HG03095 (cell line): ENCODE data around the gene GPC2.
A peak's percentile ranks its signal among the peaks of the same experiment; 100 is the strongest.

Experiments used
- ATAC-seq: cut with Tn5 transposase; IDR thresholded peaks from one replicate; pipeline ENCODE4 v1.9.1; 2021; ENCODE audit warnings: moderate library complexity; ENCODE audit not compliant: unreplicated experiment

GPC2 gene

GRCh38 chr7:100170101-100170897 lies 6.9 kb downstream of the GPC2 start:
- no peak for ATAC-seq

- ATAC-seq: no peak
These were observed 7.9 kb downstream of the GPC2 start for GRCh38 chr7:100169147-100169850.

- ATAC-seq: no peak
These were observed 9.3 kb downstream of the GPC2 start for GRCh38 chr7:100167912-100168323.

- no peak for ATAC-seq
These were observed 9.9 kb downstream of the GPC2 start for GRCh38 chr7:100166970-100167911.

- ATAC-seq: no peak
These were observed 10.8 kb downstream of the GPC2 start for GRCh38 chr7:100166317-100166940.

- ATAC-seq: no peak
These were observed 13.3 kb downstream of the GPC2 start for GRCh38 chr7:100163871-100164270.

- no peak for ATAC-seq
These were observed 14.1 kb downstream of the GPC2 start for GRCh38 chr7:100163006-100163531.

- no peak for ATAC-seq
These were observed 17.1 kb downstream of the GPC2 start for GRCh38 chr7:100160067-100160466.

GRCh38 chr7:100159099-100159623 lies 18.0 kb downstream of the GPC2 start:
- no peak for ATAC-seq

GRCh38 chr7:100158229-100159098 lies 18.7 kb downstream of the GPC2 start, which contains the start of gene TRAPPC14:
TRAPPC14 (minus strand) TSS chr7:100158723; CDS start chr7:100158499, 224 bp downstream.
- ATAC-seq: peak; percentile 73

- no peak for ATAC-seq
These were observed 19.6 kb downstream of the GPC2 start for GRCh38 chr7:100157334-100158228.

GRCh38 chr7:100157069-100157333 lies 20.2 kb downstream of the GPC2 start:
- no peak for ATAC-seq

GRCh38 chr7:100156331-100157068 lies 20.7 kb downstream of the GPC2 start:
- ATAC-seq: no peak

GRCh38 chr7:100155553-100156317 lies 21.4 kb downstream of the GPC2 start:
- no peak for ATAC-seq

GRCh38 chr7:100154651-100155491 lies 22.3 kb downstream of the GPC2 start:
- no peak for ATAC-seq
